Liver (tissue), 3 donors: ENCODE results near the gene FMN1.

Source experiments
- CTCF ChIP-seq: fragments of 150-350 bp; IDR thresholded peaks from 2 replicates; pipeline ENCODE4 v1.5.1; 2017; ENCODE audit warnings: improper control_type of control experiment, low read depth, low read length; ENCODE audit not compliant: missing input control
- FOXA2 ChIP-seq: IDR thresholded peaks from 2 replicates; pipeline ENCODE4 v1.6.1; 2016; ENCODE audit warnings: antibody characterized with exemption
- SP1 ChIP-seq: IDR thresholded peaks from 2 replicates; pipeline ENCODE4 v1.6.1; 2018; ENCODE audit warnings: antibody characterized with exemption, mild to moderate bottlenecking
- YY1 ChIP-seq: IDR thresholded peaks from 2 replicates; pipeline ENCODE4 v1.6.1; 2016; ENCODE audit warnings: antibody characterized with exemption, mild to moderate bottlenecking
- donor health status: healthy.
- donor health status: healthy.

GRCh38 chr15:32735989-32736700, 458.4 kb downstream of the FMN1 start:
- TF ChIP-seq SP1 = no peak
- TF ChIP-seq CTCF = no peak
- TF ChIP-seq YY1 = no peak
- no peak for TF ChIP-seq FOXA2
